HEK293T (cell line): ENCODE results near the gene TLN1.
A peak's percentile ranks its signal among the peaks of the same experiment; 100 is the strongest.

Experiments used
- CTCF ChIA-PET: fragments of 350-600 bp; formaldehyde crosslinking; extraction: SDS; loops from one replicate; lab custom pipeline; 2021; ENCODE audit warnings: antibody characterized with exemption, inconsistent platforms; lab: Yijun Ruan, JAX
- POLR2A ChIA-PET: fragments of 350-600 bp; formaldehyde crosslinking; extraction: SDS; loops from one replicate; lab custom pipeline; 2020; ENCODE audit warnings: antibody characterized with exemption, inconsistent platforms; lab: Yijun Ruan, JAX
- DNase-seq: peaks from one replicate; pipeline ENCODE4 v3.0.0; 2012; ENCODE audit warnings: mixed read lengths; ENCODE audit errors: extremely low spot score
- ARNT ChIP-seq: fragments of 450-650 bp; IDR thresholded peaks from 2 replicates; pipeline ENCODE4 v1.6.1; 2017; ENCODE audit warnings: mild to moderate bottlenecking
- BHLHE40 ChIP-seq: fragments of 450-650 bp; IDR thresholded peaks from 2 replicates; pipeline ENCODE4 v1.6.1; 2016; ENCODE audit warnings: mild to moderate bottlenecking, moderate library complexity, borderline replicate concordance
- CTBP1 ChIP-seq: fragments of 450-650 bp; IDR thresholded peaks from 2 replicates; pipeline ENCODE4 v1.6.1; 2016; ENCODE audit warnings: borderline replicate concordance
- ELF4 ChIP-seq: fragments of 450-650 bp; IDR thresholded peaks from 2 replicates; pipeline ENCODE4 v1.6.1; 2017; ENCODE audit warnings: antibody characterized with exemption
- FOXA1 ChIP-seq: fragments of 450-650 bp; IDR thresholded peaks from 2 replicates; pipeline ENCODE4 v1.6.1; 2016; ENCODE audit warnings: mild to moderate bottlenecking
- FOXK2 ChIP-seq: fragments of 450-650 bp; IDR thresholded peaks from 2 replicates; pipeline ENCODE4 v1.6.1; 2016; ENCODE audit warnings: mild to moderate bottlenecking
- FOXM1 ChIP-seq: fragments of 450-650 bp; IDR thresholded peaks from 2 replicates; pipeline ENCODE4 v1.6.1; 2017; ENCODE audit warnings: mild to moderate bottlenecking, borderline replicate concordance
- HDGF ChIP-seq: fragments of 450-650 bp; IDR thresholded peaks from 2 replicates; pipeline ENCODE4 v1.6.1; 2017; ENCODE audit warnings: antibody characterized with exemption, borderline replicate concordance
- L3MBTL2 ChIP-seq: fragments of 450-650 bp; conservative IDR thresholded peaks from 2 replicates; pipeline ENCODE4 v1.6.1; 2016; ENCODE audit warnings: mild to moderate bottlenecking
- LEF1 ChIP-seq: fragments of 450-650 bp; IDR thresholded peaks from 2 replicates; pipeline ENCODE4 v1.6.1; 2017; ENCODE audit warnings: mild to moderate bottlenecking, borderline replicate concordance
- NFRKB ChIP-seq: fragments of 450-650 bp; IDR thresholded peaks from 2 replicates; pipeline ENCODE4 v1.6.1; 2016; ENCODE audit warnings: mild to moderate bottlenecking, moderate library complexity
- PKNOX1 ChIP-seq: fragments of 450-650 bp; IDR thresholded peaks from 2 replicates; pipeline ENCODE4 v1.6.1; 2016
- SP1 ChIP-seq: fragments of 450-650 bp; IDR thresholded peaks from 2 replicates; pipeline ENCODE4 v1.6.1; 2017
- SUZ12 ChIP-seq: fragments of 450-650 bp; IDR thresholded peaks from 2 replicates; pipeline ENCODE4 v1.6.1; 2016; ENCODE audit warnings: mild to moderate bottlenecking
- TARDBP ChIP-seq: fragments of 450-650 bp; IDR thresholded peaks from 2 replicates; pipeline ENCODE4 v1.6.1; 2016
- ZNF384 ChIP-seq: fragments of 450-650 bp; IDR thresholded peaks from 2 replicates; pipeline ENCODE4 v1.6.1; 2016

TLN1 gene

GRCh38 chr9:35658968-35659220, 73.1 kb downstream of the TLN1 start:
- ChIA-PET POLR2A (interaction anchor here (0.7 to 5.2 kb wide), 5 partner anchors 12 to 73 kb away, joined by 3 to 35 read pairs (median 10); partner anchors contain the start of genes CREB3 and TLN1), CTCF (interaction anchor here (0.8 to 3.4 kb wide), 3 partner anchors 12 to 37 kb away, joined by 3 to 16 read pairs (median 5); no protein-coding TSS in a partner anchor)
- DNase-seq: no peak
- TF ChIP-seq BHLHE40 (no peak), ELF4 (no peak), FOXK2 (no peak), LEF1 (no peak), FOXA1 (no peak), L3MBTL2 (no peak), CTBP1 (no peak), HDGF (no peak), NFRKB (no peak), SUZ12 (no peak), SP1 (no peak), FOXM1 (no peak), ARNT (no peak), TARDBP (no peak), ZNF384 (no peak)

- TF ChIP-seq CTBP1 (peak; percentile 23; the same call in 1 of the 2 replicates), ZNF384 (no peak)
- ChIA-PET CTCF (interaction anchor here (0.7 to 3.4 kb wide), 4 partner anchors 12 to 87 kb away, joined by 3 to 16 read pairs (median 4); no protein-coding TSS in a partner anchor), POLR2A (interaction anchor here (0.6 to 5.2 kb wide), 9 partner anchors 11 to 74 kb away, joined by 3 to 35 read pairs (median 4); partner anchors contain the start of genes CREB3 and TLN1)
- DNase-seq: peak; percentile 97
These were observed 73.6 kb downstream of the TLN1 start, which contains the start of gene CCDC107 for GRCh38 chr9:35658137-35658967. Gene CCDC107 (plus strand): TSS chr9:35658292. CDS start chr9:35658380, 88 bp downstream.

- DNase-seq: peak; percentile 89
- ChIA-PET CTCF (interaction anchor here (0.7 to 3.4 kb wide), 4 partner anchors 11 to 87 kb away, joined by 3 to 16 read pairs (median 4); partner anchors contain the start of gene CREB3), POLR2A (interaction anchor here (0.6 to 5.2 kb wide), 7 partner anchors 10 to 75 kb away, joined by 3 to 35 read pairs (median 4); partner anchors contain the start of genes CREB3 and TLN1)
- TF ChIP-seq FOXA1 (no peak), PKNOX1 (peak; percentile 81), SP1 (no peak), TARDBP (0 out of 2 replicates have a peak, but pooled peaks have one; percentile 35), ELF4 (no peak), ZNF384 (no peak), CTBP1 (peak; percentile 35; the same call in 1 of the 2 replicates), HDGF (no peak), LEF1 (no peak), FOXM1 (no peak), L3MBTL2 (peak; percentile 99), ARNT (peak; percentile 83)
These were observed 74.4 kb downstream of the TLN1 start, which contains the start of gene RMRP for GRCh38 chr9:35657546-35658136. Gene RMRP (minus strand): TSS chr9:35658019.

- TF ChIP-seq SP1: no peak
- TF ChIP-seq SUZ12: no peak
- TF ChIP-seq CTBP1: no peak
- TF ChIP-seq TARDBP: no peak
- no peak for TF ChIP-seq FOXM1
- ChIA-PET CTCF (interaction anchor here (1.0 to 3.4 kb wide), 2 partner anchors 10 to 76 kb away, joined by 3 to 16 read pairs; partner anchors contain the start of gene CREB3), POLR2A (interaction anchor here (1.0 to 5.2 kb wide), 6 partner anchors 10 to 75 kb away, joined by 3 to 35 read pairs (median 7); partner anchors contain the start of genes CREB3 and TLN1)
- no peak for DNase-seq
These were observed 75.0 kb downstream of the TLN1 start for GRCh38 chr9:35656831-35657545.

GRCh38 chr9:35656348-35656747, 75.6 kb downstream of the TLN1 start:
- TF ChIP-seq FOXM1 (no peak), ELF4 (no peak), LEF1 (no peak), ARNT (no peak), SP1 (no peak), BHLHE40 (no peak), PKNOX1 (no peak), FOXK2 (no peak), CTBP1 (no peak), SUZ12 (no peak), HDGF (no peak)
- CTCF ChIA-PET: interaction anchor here (0.9 to 3.4 kb wide), 3 partner anchors 10 to 76 kb away, joined by 3 to 16 read pairs (median 3); partner anchors contain the start of gene CREB3
- POLR2A ChIA-PET: interaction anchor here (0.7 to 5.2 kb wide), 3 partner anchors 8 to 88 kb away, joined by 3 to 35 read pairs (median 5); partner anchors contain the start of gene ARHGEF39
- DNase-seq: no peak
